Measurements from ENCODE around the gene ST7. TPM values are rescaled to one million over a fixed set of nuclear protein-coding genes. Genes with fewer than 3 reads are reported as not detected.

ST7 gene
- total RNA-seq, 2 experiments from 2014 or later = 5.9 to 9.2 TPM

DNA sequence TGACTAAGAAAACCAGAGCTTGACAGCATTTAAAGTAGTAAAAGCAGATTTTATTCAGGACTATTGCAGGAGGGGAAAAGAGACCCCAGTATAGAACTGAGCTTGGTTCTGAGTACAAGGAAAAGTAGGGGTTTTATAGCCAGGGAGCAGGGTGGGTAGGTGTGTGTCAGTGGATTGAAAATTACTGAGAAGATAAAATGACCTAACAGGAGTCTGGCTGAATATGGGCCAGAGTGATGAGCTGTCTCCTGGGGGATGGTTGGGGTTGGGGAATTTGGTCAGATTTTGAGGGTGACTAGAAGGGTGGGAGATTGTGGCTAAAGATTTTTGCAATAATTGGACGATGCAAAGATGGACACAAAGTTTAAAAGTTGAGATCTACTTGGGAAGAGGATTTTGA is 114.0 kb downstream of the ST7 start:
- no peaks in the 10 kb centered on the region for H3K9me3 Mint-ChIP-seq
- no peak for DNase-seq
- TF ChIP-seq, protein P1, sequence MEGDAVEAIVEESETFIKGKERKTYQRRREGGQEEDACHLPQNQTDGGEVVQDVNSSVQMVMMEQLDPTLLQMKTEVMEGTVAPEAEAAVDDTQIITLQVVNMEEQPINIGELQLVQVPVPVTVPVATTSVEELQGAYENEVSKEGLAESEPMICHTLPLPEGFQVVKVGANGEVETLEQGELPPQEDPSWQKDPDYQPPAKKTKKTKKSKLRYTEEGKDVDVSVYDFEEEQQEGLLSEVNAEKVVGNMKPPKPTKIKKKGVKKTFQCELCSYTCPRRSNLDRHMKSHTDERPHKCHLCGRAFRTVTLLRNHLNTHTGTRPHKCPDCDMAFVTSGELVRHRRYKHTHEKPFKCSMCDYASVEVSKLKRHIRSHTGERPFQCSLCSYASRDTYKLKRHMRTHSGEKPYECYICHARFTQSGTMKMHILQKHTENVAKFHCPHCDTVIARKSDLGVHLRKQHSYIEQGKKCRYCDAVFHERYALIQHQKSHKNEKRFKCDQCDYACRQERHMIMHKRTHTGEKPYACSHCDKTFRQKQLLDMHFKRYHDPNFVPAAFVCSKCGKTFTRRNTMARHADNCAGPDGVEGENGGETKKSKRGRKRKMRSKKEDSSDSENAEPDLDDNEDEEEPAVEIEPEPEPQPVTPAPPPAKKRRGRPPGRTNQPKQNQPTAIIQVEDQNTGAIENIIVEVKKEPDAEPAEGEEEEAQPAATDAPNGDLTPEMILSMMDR (IDR thresholded peaks at IDR 0.05) = no peak
- H3K27ac Mint-ChIP-seq = no peak overlapping the region
- H3K36me3 Mint-ChIP-seq (ENCODE audit: low read depth) = no peaks in the 10 kb centered on the region
- peaks cover 23% of the 10 kb centered on the region for H3K4me1 Mint-ChIP-seq (ENCODE audit: low read depth)
- intact Hi-C loops (cut with micrococcal nuclease) = no loop called here
- ChIA-PET CTCF (interaction anchor here (1.2 to 1.3 kb wide), 2 partner anchors 47 to 83 kb away, joined by 3 to 4 read pairs; no protein-coding TSS in a partner anchor), POLR2A (no interaction called here)
- H3K27me3 Mint-ChIP-seq = no peaks in the 10 kb centered on the region
- H3K4me3 Mint-ChIP-seq = no peak overlapping the region
- no peak for ATAC-seq

DNA sequence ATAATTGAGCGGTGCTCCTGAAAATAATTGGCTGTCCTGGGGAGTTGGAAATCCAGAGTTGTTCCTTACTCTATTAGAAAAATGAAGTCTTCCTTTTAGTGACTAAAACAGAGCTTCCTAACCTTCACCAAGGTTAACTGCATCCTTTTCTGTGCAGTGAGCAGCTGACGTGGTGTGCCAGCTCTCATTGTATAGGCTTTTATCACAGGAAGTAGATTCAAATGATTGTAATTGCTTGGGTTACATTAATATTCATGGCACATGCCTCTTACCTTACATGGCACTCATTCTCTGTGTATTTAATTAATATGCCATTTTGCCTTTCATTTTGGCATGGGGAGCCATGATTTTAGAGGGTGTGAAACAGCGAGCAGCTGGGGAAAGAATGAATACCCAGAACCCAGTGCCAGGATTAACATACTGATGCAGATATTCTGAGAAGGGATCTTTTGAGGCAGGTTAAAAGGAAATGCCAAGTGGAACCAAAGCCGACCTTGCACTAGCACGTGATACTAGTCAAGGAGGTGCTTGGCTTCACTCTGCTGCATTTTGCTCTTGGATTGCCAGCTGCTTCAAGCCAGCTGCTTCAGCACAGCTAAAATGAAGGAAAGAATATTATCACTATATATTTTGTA is 115.3 kb downstream of the ST7 start:
- no peaks in the 10 kb centered on the region for H3K27me3 Mint-ChIP-seq
- TF ChIP-seq, protein P1 (IDR thresholded peaks at IDR 0.05) = no peak
- no peak overlapping the region for H3K4me3 Mint-ChIP-seq
- peak; percentile 73 for ATAC-seq
- intact Hi-C loops (cut with micrococcal nuclease) = no loop called here
- ChIA-PET CTCF (interaction anchor here (0.8 to 1.6 kb wide), 5 partner anchors 9 to 138 kb away, joined by 3 to 5 read pairs (median 4); no protein-coding TSS in a partner anchor), POLR2A (no interaction called here)
- no peaks in the 10 kb centered on the region for H3K36me3 Mint-ChIP-seq (ENCODE audit: low read depth)
- H3K27ac Mint-ChIP-seq = no peak overlapping the region
- no peaks in the 10 kb centered on the region for H3K9me3 Mint-ChIP-seq
- peak; percentile 14 for DNase-seq
- H3K4me1 Mint-ChIP-seq (ENCODE audit: low read depth) = peaks cover 30% of the 10 kb centered on the region

DNA sequence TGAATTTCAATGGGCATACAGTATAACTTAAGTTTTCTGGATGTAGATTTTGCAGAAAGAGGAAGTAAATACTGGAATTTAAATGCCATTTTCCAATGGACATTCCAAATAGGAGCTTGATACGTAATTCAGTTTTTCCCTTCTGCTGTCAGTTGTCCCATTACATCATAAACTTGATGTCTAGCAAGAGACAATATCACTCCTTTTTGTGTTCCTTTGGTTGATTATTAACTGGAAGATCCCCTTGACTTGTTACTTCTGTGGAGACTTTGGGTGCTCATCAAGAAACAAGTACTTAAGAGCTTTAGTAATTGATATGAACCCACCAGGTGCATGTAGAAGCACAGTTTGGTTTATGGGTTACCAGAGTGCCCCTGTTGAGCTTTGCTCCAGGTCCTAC is 116.1 kb downstream of the ST7 start:
- intact Hi-C loops (cut with micrococcal nuclease) = no loop called here
- no peak for ATAC-seq

DNA sequence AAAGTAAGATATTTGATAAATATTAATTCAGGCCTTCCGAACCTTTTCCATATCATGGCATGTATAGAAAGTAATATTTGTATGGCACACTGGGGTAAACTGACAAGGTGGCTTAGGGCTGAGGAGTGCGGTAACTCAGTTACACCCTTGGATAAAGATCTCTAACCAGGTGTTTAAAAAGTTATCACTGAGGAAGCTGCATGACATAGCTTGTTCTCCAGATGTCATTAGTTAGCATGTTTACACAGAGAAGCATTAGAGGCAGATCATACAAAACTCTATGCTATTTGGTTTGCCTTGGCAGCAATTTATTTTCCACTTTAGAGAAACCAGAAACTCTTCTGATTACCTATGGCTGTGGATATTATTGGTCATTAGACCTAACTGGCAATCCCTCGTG is 118.2 kb downstream of the ST7 start:
- Mint-ChIP-seq H3K4me3 (no peak overlapping the region), H3K9me3 (peaks cover 3% of the 10 kb centered on the region), H3K27ac (no peak overlapping the region), H3K36me3 (ENCODE audit: low read depth) (peaks cover 1% of the 10 kb centered on the region), H3K27me3 (no peaks in the 10 kb centered on the region), H3K4me1 (ENCODE audit: low read depth) (peaks cover 29% of the 10 kb centered on the region)
- intact Hi-C loops (cut with micrococcal nuclease) = no loop called here
- ChIA-PET POLR2A (no interaction called here), CTCF (no interaction called here)
- TF ChIP-seq, protein P1 (IDR thresholded peaks at IDR 0.05) = no peak
- DNase-seq (no peak), ATAC-seq (no peak)

More for the DNA sequence above, 116.1 kb downstream of the ST7 start:
- Mint-ChIP-seq H3K4me1 (ENCODE audit: low read depth) (peaks cover 30% of the 10 kb centered on the region), H3K36me3 (ENCODE audit: low read depth) (no peaks in the 10 kb centered on the region), H3K9me3 (no peaks in the 10 kb centered on the region), H3K27me3 (no peaks in the 10 kb centered on the region), H3K4me3 (no peak overlapping the region), H3K27ac (no peak overlapping the region)
- no peak for DNase-seq
- ChIA-PET CTCF (interaction anchor here (1.0 to 1.6 kb wide), 5 partner anchors 9 to 139 kb away, joined by 3 to 5 read pairs (median 4); no protein-coding TSS in a partner anchor), POLR2A (no interaction called here)
- TF ChIP-seq, protein P1 (IDR thresholded peaks at IDR 0.05) = no peak

DNA sequence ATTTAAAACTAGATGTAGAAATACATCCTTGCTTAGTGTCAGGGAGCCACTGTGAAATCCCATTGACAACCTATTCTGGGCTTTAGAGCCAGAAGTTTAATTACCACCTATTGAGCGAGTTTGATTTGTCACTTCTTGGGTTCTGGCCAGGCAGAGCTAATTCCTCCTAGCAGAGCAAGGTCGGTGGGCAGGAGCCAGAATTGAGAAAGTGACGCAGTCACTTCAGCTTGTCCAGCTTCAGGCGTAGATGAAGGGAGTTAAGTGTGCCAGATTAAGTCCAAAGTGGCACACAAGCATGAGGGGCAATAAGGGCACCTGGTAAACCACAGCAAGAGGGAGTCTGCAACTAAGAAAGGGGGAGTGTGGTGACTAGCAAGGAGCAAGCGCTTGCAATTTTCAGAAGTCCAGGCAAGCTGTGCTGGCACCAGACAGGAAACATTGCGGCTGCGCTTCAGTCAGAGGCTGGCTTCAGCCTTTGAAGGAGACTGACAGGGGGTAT is 119.4 kb downstream of the ST7 start:
- Mint-ChIP-seq H3K4me3 (no peak overlapping the region), H3K27ac (no peak overlapping the region), H3K36me3 (ENCODE audit: low read depth) (peaks cover 1% of the 10 kb centered on the region), H3K9me3 (peaks cover 3% of the 10 kb centered on the region), H3K4me1 (ENCODE audit: low read depth) (peaks cover 22% of the 10 kb centered on the region), H3K27me3 (no peaks in the 10 kb centered on the region)
- CTCF ChIA-PET = no interaction called here
- intact Hi-C loops (cut with micrococcal nuclease) = no loop called here
- DNase-seq (no peak), ATAC-seq (peak; percentile 34)
- POLR2A ChIA-PET = no interaction called here
- TF ChIP-seq, protein P1 (IDR thresholded peaks at IDR 0.05) = no peak
